Fibroblast of lung (primary cell): ENCODE results near the gene MAP3K19.

ENCODE experiments used
- EZH2 ChIP-seq: IDR thresholded peaks from 2 replicates; pipeline ENCODE4 v1.5.1; 2012; ENCODE audit warnings: low read length, control low read depth, mild to moderate bottlenecking; ENCODE audit errors: missing control alignments
- TF ChIP-seq, protein P1 (sequence below), 2 donors: IDR thresholded peaks in 1 of 2; conservative IDR thresholded peaks in 1 of 2; 1 replicate in 1 of 2; 2 replicates in 1 of 2; pipeline ENCODE4 v1.5.1; 2011 to 2012; ENCODE audit warnings: low read length in 2 of 2, control low read depth in 1 of 2, inconsistent platforms in 1 of 2, low read depth in 1 of 2, mild to moderate bottlenecking in 1 of 2

DNA sequence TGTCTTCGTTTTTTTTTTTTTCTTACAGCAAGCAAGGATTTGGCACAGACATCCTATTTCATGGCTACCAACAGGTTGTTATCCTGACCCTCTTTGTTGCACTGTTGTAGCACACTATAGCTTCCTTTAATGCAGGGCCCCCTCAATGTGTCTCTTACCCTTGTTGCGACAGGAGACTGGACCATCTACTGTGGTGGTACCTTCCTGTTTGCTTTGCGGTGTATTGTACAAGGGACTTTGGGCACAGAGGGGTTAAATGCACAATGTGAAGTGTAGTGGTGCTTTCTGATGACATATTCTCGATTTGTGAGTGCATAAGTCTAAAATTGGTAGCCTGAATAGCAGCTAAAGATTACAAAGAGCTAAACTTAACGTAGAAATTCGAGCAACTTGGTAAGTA, 101.2 kb downstream of the MAP3K19 start:
- TF ChIP-seq, protein P1, sequence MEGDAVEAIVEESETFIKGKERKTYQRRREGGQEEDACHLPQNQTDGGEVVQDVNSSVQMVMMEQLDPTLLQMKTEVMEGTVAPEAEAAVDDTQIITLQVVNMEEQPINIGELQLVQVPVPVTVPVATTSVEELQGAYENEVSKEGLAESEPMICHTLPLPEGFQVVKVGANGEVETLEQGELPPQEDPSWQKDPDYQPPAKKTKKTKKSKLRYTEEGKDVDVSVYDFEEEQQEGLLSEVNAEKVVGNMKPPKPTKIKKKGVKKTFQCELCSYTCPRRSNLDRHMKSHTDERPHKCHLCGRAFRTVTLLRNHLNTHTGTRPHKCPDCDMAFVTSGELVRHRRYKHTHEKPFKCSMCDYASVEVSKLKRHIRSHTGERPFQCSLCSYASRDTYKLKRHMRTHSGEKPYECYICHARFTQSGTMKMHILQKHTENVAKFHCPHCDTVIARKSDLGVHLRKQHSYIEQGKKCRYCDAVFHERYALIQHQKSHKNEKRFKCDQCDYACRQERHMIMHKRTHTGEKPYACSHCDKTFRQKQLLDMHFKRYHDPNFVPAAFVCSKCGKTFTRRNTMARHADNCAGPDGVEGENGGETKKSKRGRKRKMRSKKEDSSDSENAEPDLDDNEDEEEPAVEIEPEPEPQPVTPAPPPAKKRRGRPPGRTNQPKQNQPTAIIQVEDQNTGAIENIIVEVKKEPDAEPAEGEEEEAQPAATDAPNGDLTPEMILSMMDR (conservative IDR thresholded peaks at IDR 0.05 in 1 of 2, IDR thresholded peaks at IDR 0.05 in 1 of 2; ENCODE audit: low read depth in 1 of 2, low read length in 2 of 2) = no peak
- no peak for TF ChIP-seq EZH2
